Stimulated activated CD8-positive, alpha-beta memory T cell treated with anti-CD3 and anti-CD28 coated beads, Interleukin-7, amount 100 ng/mL, for 1 hour (primary cell): ENCODE results near the gene TSGA10.
"Not testable (repeated sequence)": the region's sequence is repeated elsewhere in the genome, so short reads cannot be mapped to it uniquely, and the experiment has no call there.

ENCODE experiments used
- DNase-seq, 2 donors: peaks; one replicate each; pipeline ENCODE4 v3.0.0-alpha.2; 2020; ENCODE audit warnings: low read depth in 2 of 2

TSGA10 gene

GRCh38 chr2:99153921-99154604 lies 679 bp downstream of the TSGA10 start:
- DNase-seq = no peak

GRCh38 chr2:99152199-99152895 lies 2.4 kb downstream of the TSGA10 start:
- no peak for DNase-seq

DNA sequence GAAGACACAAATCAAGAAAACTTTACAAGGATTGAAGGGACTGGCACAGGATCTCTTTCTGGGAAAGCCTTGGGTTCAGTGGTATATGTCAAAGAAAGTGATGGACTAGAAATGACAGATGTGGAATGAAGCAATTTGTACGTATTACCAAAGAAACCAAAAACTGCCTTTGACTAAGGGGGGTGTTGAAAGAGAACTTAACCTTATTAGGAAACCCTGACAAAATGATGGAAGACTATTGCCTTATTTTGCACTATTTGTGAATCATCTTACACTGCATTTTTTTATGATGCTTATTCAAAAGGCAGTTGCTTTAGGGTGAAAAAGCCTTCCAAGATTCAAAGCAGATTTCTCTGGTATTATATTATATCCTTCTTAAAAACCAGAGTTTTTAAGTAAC lies 4.0 kb downstream of the TSGA10 start:
- no peak for DNase-seq

DNA sequence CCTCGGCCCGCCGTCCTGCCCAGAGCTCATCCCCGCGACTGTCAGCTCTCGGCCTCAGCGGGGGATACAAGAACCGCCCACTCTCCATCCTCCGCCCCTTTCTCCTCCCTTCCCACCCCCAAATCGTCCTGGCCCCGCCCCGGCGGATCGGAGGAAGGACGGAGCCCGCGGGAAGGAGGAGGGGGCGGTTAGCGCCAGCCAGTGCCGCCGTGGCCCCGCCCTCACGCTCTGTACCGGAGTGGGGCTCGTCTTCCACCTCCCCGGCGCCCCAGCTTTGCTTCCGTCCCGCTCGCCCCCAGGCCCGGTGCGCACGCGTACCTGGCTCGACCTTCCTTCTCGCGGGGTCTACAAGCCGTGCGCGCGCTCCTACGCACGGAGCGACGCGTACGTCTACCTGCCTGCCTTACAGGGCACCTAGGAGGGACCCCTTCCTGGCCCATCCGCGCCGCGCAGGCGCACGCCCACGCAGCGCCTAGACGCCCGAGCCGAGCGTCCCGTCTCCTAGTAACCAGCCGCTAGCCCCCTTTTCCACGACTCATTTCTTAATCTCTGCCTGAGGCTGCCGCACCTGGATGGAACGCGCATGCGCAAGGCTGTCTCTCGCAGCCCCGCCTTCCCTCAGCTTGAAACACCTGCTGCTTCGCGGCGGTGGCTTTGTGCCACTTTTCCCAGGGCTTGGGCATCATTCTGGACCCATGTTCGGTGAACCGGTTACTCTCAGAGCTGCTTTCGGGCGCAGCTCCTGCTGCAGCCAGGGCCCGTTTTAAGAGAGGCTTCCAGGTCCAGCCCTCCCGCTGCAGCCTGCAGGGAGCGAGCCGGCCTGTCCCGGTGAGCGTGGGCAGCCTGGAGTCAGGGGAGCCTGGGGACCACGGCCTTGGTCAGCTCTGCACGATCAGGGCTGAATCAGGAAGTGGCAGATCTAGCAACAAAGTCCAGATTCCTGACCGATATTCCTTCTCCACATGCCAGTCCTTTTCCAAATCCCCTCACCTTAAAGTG lies 13.3 kb downstream of the TSGA10 start, which contains the start of gene C2orf15:
Gene C2orf15, plus strand, starts transcription at position 598 of the 999 bp plus-strand sequence. CDS start 8,852 bp downstream, outside the sequence.
- DNase-seq = peak; percentile 91 to 94

DNA sequence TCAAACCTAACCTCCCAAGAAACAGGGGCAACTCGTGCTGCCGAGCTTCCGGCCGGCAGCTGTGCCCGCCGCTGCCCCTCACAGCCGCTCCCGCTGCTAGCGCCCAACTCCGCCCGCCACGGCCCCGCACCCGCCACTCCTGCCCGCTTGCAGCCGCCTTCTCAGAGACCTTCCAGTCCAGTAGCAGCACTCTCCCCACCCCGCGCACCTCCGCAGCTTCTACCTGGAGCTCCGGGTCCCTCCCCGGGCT lies 14.0 kb downstream of the TSGA10 start:
- no peak for DNase-seq

DNA sequence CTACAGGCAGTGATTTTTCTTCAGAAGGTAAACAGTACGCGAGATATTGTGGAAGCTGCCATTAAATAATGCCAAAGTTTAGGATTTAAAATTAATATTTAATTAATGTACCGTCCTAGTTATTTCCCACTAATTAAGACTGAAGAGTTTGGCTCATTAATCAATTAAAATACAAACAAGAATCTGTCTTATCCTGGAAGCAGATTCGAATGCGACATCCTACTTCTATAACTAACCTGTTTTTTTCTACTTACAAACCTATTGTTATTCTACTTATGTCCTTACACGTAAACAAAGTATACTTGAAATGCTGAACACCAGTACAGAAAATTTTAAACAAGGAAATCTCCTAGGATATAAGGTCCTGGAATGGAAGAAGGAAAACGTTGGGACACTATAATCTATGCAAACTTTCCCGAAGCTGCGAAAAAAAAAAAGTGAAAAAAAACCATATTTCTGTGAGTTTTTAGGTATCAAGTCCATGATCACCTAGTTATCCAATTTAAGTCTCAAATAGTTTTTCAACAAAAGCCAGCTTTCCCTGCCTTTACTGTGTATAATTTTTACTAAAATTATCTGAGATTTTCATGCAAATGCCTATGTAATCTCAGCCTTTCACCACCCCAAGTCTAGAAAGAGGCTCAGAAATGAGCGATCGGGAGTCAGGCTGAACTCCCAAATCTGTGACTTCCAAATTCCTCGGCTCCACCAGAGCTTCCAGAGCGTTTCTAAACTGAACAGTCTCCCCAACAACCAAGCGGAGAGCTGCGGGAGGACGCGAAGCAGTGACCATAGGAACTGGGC lies 14.5 kb downstream of the TSGA10 start:
- DNase-seq = no peak

- no peak for DNase-seq
These were observed 15.7 kb downstream of the TSGA10 start for GRCh38 chr2:99139003-99139402.

GRCh38 chr2:99135044-99135556 lies 19.6 kb downstream of the TSGA10 start:
- not testable (repeated sequence) for DNase-seq

GRCh38 chr2:99127981-99128380 lies 26.8 kb downstream of the TSGA10 start:
- DNase-seq = no peak

GRCh38 chr2:99112617-99113016 lies 42.1 kb downstream of the TSGA10 start:
- no peak for DNase-seq

DNA sequence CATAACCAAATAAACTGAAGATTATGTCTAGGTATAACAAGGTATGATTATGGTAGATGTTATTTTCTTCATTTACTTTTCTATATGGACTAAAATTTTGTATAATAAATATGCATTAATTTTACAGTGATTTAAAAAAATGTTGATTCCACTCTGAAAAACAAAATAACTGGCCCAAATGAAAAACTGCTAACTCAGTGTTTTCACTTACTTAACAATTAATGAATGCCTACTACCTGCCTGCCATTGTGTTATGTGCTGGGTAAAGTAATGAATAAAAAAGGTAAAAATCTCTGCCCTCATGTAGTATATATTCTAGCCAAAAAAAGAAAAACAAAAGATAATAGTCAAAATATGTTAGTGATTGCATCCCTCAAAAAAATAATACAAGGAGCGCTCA lies 42.8 kb downstream of the TSGA10 start:
- no peak for DNase-seq

- no peak for DNase-seq
These were observed 43.5 kb downstream of the TSGA10 start for GRCh38 chr2:99111236-99111635.

- no peak for DNase-seq
These were observed 47.8 kb downstream of the TSGA10 start for GRCh38 chr2:99106913-99107312.

DNA sequence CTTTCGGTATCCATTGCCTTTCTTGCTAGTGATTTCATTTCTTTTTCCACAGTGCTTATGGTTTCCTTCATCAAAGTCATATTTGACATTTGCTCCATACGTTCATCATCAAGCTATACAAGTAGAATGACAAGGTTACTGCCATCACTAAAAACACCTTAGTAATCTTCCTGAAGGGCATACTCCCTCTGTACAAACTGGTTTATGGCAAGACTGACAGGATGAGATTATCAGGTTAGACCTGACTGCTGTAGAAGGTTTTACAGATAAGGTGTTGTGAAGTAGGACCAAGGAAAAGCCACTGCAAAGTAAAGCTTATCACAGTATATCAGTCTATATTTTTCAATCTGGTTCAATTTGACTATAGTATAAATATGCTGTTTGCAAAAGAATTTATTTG lies 50.7 kb downstream of the TSGA10 start:
- no peak for DNase-seq

- DNase-seq = no peak
These were observed 53.0 kb downstream of the TSGA10 start for GRCh38 chr2:99101697-99102096.

DNA sequence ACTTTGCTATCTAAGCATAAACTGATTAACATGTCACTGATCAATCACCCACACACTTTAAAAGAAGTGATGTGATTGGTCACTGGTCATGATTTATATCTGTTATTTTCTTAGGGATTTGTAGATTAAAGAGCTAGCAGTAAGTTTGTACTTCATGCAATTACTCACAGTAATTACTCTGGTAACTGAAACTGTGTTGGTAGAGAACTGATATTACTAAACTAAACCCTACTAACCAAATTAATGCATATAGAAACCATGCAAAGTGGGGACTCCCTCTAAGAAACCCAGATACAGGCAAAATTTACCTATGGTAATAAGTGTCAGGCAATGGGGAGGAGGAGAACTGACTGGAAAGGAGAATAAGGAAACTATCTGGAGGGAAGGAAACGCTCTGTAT lies 58.0 kb downstream of the TSGA10 start:
- no peak for DNase-seq

DNA sequence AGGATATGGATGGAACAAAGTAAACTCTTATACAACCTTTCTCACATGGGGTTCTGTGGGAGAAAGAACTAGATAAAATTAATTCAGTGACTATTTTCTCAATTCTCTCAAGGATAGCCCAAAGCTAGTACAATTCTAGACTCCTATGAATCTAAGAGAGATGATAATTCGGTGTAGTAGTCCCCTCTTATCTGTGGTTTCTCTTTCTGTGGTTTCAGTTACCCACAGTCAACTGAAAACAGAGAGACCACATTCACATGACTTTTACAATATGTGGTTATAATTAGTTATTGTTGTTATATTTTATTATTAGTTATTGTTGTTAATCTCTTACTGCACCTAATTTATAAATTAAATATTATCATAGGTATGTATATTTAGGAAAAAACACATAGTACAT lies 66.7 kb downstream of the TSGA10 start:
- DNase-seq = no peak

DNA sequence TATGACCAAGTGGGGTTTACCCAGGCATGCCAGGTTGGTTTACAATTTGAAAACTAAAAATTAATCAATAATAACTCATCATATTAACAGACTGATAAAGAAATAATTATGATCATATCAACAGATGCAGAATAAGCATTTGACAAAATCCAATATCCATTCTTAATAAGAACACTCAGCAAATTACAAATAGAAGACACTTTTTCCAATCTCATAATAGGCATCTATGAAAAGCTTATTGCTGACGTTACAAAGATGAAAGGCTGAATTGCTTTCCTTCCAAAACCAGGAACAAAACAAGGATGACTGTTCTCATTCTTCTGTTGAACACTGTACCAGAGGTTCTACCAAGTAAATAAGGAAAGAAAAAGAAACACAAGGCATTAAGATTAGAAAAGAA lies 68.4 kb downstream of the TSGA10 start:
- DNase-seq = no peak

GRCh38 chr2:99085421-99085820 lies 69.3 kb downstream of the TSGA10 start:
- DNase-seq = no peak

DNA sequence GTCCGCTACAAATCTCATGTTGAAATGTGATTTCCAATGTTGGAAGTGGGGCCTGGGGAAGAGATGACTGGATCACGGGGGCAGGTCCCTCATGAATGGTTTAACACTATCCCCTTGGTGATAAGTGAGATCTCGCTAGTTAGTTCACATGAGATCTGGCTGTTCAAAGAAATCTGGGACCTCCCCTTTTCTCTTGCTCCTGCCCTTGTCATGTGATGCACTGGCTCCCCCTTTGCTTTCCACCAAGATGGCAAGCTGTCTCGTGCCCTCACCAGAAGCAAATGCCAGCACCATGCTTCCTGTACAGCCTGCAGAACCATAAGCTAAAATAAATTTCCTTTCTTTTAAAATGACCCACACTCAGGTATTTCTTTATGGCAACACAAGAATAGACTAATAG lies 70.5 kb downstream of the TSGA10 start:
- no peak for DNase-seq

- DNase-seq = no peak
These were observed 72.9 kb downstream of the TSGA10 start for GRCh38 chr2:99081891-99082290.
